SH-SY5Y (cell line): ENCODE measurements around the gene KDM7A.

Experiments
- GATA2 ChIP-seq: IDR thresholded peaks from 2 replicates; pipeline ENCODE4 v1.6.1; 2011; ENCODE audit warnings: mild to moderate bottlenecking, low read depth, low read length
- GATA3 ChIP-seq: IDR thresholded peaks from 2 replicates; pipeline ENCODE4 v1.6.1; 2011; ENCODE audit warnings: low read depth, mild to moderate bottlenecking, low read length, moderate library complexity

- no peak for TF ChIP-seq GATA2
- TF ChIP-seq GATA3 = no peak
These were observed 91.8 kb downstream of the KDM7A start for GRCh38 chr7:140084972-140085371.
